HG03060 (cell line): ENCODE measurements around the gene PRC1.

Experiments
- ATAC-seq: cut with Tn5 transposase; IDR thresholded peaks from one replicate; pipeline ENCODE4 v1.9.1; 2021; ENCODE audit warnings: low read depth, moderate number of reproducible peaks; ENCODE audit not compliant: unreplicated experiment

PRC1 gene

GRCh38 chr15:90956274-90957030, 37.9 kb downstream of the PRC1 start:
- no peak for ATAC-seq

GRCh38 chr15:90955624-90956273, 38.6 kb downstream of the PRC1 start:
- ATAC-seq, result no peak

GRCh38 chr15:90954712-90955623, 39.4 kb downstream of the PRC1 start, which contains the start of gene RCCD1:
TSS of gene RCCD1 (plus strand) at chr15:90954884. CDS start at chr15:90956735, 1,851 bp downstream.
- ATAC-seq, result peak; percentile 87

GRCh38 chr15:90953947-90954711, 40.2 kb downstream of the PRC1 start:
- ATAC-seq, result no peak

GRCh38 chr15:90952901-90953677, 41.2 kb downstream of the PRC1 start:
- no peak for ATAC-seq

GRCh38 chr15:90950676-90951075, 43.7 kb downstream of the PRC1 start:
- no peak for ATAC-seq

GRCh38 chr15:90949979-90950675, 44.2 kb downstream of the PRC1 start:
- no peak for ATAC-seq

GRCh38 chr15:90948506-90948905, 45.8 kb downstream of the PRC1 start:
- ATAC-seq, result no peak

- ATAC-seq, result no peak
These were observed 46.6 kb downstream of the PRC1 start for GRCh38 chr15:90947577-90948357.

GRCh38 chr15:90946941-90947576, 47.3 kb downstream of the PRC1 start:
- no peak for ATAC-seq

GRCh38 chr15:90946538-90946937, 47.8 kb downstream of the PRC1 start:
- ATAC-seq, result no peak

GRCh38 chr15:90945091-90945490, 49.2 kb downstream of the PRC1 start:
- ATAC-seq, result no peak

GRCh38 chr15:90942354-90943120, 51.8 kb downstream of the PRC1 start:
- no peak for ATAC-seq

GRCh38 chr15:90941038-90941437, 53.3 kb downstream of the PRC1 start:
- no peak for ATAC-seq

- no peak for ATAC-seq
These were observed 54.6 kb downstream of the PRC1 start for GRCh38 chr15:90939756-90940155.

- ATAC-seq, result no peak
These were observed 56.1 kb downstream of the PRC1 start for GRCh38 chr15:90938261-90938660.

- no peak for ATAC-seq
These were observed 57.5 kb downstream of the PRC1 start for GRCh38 chr15:90936823-90937222.
